ELF-1 (cell line): ENCODE data around the gene AGTR2.
"Not testable (repeated sequence)": the region's sequence is repeated elsewhere in the genome, so short reads cannot be mapped to it uniquely, and the experiment has no call there.

Source experiments
- DNase-seq: peaks from one replicate; pipeline ENCODE4 v3.0.0-alpha.2; 2016; ENCODE audit warnings: low read depth, low spot score

AGTR2 gene, protein sequence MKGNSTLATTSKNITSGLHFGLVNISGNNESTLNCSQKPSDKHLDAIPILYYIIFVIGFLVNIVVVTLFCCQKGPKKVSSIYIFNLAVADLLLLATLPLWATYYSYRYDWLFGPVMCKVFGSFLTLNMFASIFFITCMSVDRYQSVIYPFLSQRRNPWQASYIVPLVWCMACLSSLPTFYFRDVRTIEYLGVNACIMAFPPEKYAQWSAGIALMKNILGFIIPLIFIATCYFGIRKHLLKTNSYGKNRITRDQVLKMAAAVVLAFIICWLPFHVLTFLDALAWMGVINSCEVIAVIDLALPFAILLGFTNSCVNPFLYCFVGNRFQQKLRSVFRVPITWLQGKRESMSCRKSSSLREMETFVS

DNA sequence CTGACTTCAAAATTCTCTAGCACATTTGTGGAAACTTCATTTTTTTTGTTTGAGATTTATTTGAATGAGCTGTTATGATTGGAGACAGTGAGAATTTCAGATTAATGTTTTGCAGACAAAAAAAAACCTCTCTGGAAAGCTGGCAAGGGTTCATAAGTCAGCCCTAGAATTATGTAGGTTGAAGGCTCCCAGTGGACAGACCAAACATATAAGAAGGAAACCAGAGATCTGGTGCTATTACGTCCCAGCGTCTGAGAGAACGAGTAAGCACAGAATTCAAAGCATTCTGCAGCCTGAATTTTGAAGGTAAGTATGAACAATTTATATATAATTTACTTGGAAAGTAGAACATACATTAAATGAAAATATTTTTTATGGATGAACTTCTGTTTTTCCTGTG is at the start of gene AGTR2:
AGTR2 (plus strand) TSS at position 234 of the 400 bp plus-strand sequence. CDS start 1,537 bp downstream, outside the sequence.
- DNase-seq: no peak

DNA sequence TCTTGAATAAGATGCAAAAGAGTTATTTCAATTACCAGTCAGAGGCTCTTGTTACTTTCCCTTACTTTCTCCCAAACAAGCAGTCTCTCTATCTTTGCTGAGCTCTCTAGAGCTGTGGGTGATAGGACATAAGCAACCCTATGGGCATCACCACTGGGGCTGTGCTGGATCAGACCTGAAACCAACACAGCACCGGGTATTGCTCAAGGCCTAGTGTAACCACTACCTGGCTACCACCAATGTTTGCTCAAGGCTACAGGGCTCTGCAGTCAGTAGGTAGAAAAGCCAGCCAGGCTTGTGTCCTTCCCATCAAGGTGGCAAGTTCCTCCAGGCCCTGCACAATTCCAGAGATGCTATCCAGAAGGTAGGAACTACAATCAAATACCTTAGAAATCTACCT is 35.3 kb upstream of the AGTR2 start:
- no peak for DNase-seq

DNA sequence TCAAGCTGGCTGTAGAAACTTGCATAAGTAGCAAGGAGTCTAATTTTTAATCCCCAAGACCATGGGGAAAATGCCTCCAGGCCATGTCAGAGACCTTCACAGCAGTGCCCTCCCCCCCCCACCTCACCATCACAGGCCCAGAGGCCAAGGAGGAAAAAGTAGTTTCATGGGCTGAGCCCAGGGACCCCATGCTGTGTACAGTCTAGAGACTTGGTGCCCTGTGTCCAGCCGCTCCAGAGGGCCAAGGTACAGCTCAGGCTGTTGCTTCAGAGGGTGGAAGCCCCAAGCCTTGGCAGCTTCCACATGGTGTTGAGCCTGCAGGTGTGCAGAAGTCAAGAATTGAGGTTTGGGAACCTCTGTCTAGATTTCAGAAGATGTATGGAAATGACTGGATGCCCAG is 29.3 kb upstream of the AGTR2 start:
- not testable (repeated sequence) for DNase-seq

DNA sequence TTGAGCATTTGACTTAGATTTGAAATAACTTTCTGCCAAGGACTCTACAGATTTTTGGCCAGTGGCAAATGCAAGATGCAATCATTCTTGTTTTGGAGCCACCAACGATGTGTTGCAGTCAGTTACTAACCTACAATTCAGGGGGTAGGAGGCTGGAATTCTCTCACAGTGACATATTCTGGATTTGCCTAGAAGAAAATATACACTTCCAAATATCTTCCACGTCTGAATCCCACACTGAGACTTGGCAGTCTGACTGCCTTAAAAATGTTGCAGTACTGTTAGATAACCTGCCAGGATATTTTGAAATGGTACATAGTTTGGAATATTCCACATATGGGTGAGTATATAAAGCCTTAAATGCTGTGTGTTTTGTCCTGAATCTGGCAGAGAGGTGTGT is 27.6 kb upstream of the AGTR2 start:
- no peak for DNase-seq

DNA sequence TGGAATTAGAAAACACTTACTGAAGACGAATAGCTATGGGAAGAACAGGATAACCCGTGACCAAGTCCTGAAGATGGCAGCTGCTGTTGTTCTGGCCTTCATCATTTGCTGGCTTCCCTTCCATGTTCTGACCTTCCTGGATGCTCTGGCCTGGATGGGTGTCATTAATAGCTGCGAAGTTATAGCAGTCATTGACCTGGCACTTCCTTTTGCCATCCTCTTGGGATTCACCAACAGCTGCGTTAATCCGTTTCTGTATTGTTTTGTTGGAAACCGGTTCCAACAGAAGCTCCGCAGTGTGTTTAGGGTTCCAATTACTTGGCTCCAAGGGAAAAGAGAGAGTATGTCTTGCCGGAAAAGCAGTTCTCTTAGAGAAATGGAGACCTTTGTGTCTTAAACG is 2.4 kb downstream of the AGTR2 start:
- DNase-seq: no peak

DNA sequence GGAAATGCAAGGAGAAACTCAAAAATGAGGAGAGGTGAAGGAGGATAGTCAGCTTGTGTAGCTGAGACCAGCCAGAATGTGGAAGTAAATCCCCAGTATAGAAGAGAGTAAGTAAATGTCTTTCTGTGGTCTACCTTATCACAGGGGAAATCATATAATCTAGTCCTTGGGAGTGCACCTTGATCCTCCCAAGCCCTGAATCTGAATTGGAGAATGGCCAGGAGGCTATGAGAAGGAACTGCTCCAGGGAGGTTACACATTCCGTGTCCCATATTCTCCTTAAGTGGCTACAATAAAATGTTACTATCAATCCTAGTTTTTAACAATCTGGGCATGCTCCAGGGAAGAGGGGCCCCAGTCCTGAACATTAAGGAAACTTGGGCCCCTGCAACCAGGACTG is 10.8 kb downstream of the AGTR2 start:
- DNase-seq: no peak

DNA sequence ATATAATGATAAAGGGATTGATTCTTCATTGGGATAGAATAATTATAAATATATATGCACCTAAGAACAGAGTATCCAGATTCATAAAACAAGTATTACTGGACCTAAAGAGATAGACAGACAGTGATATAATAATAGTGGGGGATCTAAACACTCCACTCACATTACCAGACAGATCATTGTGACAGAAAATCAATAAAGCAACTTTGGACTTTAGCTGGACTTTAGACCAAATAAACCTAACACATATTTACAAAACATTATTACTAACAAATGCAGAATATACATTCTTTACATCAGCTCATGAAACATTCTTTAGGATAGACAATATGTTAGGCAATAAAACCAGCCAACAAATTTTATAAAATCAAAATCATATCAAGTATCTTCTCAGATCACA is 14.6 kb downstream of the AGTR2 start:
- no peak for DNase-seq

DNA sequence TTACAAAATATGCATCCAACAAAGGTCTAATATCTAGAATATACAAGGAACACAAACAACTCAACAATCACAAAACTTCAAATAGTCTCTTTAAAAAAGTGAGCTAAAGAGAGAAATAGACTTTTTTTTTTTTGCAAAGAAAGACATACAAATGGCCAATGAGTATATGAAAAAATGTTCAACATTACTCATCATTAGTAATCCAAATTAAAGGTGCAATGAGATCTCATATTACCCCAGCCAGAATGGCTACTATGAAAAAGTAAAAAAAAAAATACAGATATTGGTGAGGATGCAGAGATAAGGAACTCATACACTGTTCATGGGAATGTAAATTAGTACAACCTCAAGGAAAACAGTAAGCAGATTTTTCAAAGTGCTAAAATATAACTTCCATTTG is 24.1 kb downstream of the AGTR2 start:
- no peak for DNase-seq

DNA sequence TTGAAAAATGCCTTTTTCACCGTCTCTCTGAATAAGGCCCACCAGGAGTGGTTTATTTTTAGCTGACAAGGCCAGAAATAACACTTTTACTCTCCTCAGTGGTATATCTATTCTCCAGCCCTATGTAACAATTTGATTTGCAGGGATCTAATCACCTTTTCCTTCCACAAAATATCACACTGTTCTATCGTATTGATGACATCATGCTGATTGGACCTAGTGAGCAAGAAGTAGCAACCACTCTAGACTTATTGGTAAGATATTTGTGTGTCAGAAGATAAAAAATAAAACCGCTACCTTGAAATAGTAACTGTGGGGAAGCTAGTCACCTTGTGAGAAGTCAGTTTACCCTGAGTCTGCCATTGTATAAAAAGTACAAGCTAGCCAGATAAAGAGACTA is 27.7 kb downstream of the AGTR2 start:
- DNase-seq: no peak

DNA sequence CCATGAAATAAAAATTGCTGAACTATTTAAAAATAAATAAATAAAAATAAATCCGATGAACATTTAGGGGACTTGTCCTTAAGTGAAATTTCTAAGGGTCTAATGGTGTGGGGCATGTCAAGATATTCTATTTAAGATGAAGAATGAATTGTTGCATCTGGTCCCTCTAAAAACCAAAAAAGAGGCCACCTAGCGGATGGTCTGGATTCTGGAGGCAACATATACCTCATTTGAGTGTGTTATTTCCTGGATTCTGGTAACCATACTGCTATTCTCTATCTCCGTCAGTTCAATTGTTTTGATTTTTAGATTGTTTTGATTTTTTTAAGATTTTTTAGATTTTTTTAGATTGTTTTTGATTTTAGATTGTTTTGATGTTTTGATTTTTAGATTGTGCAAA is 28.3 kb downstream of the AGTR2 start:
- no peak for DNase-seq

DNA sequence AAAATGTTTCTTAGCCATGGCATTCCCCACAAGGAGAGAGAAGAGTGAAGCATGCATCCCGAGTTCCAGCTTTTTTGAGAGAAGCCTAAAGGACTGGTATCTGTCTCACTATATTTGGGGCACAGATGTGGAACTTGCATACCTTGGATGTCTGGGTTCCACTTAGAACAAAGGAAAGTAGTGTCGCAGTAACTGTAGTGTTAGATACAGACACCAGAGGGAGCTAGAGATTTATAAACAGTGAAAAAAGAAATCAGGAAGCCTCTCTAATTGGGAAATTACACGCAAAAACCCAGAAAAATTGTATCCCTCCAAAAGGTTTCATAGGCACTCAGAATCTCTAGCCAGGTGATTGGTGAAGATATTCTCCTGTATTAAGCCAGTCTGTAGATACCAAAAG is 34.4 kb downstream of the AGTR2 start:
- peak; percentile 14 for DNase-seq

DNA sequence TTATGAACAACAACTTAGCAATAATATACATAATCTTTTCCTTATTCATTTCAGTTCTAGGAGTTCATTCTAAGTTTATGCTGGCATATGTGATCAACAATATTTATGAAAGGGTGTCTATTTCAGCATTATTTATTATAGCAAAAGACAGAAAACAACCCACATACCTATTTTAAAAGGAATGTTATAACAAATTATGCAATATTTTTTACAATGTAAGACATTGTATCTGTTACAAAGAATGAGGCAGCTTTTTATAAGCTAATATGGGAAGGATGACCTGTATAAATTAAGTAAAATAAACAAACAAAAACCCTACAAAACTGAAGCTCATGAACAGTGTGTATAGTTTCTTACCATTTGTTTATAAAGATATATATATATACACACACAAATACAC is 42.7 kb downstream of the AGTR2 start:
- no peak for DNase-seq

DNA sequence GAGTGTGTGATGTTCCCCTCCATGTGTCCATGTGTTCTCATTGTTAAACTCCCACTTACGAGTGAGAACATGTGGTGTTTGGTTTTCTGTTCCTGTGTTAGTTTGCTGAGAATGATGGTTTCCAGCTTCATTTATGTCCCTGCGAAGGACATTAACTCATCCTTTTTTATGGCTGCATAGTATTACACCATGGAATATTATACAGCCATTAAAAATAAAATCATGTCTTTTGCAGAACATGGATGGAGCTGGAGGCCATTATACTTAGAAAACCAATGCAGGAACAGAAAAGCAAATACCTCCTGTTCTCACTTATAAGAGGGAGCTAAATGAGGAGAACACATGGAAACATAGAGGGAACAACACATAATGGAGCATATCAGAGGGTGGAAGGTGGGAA is 46.5 kb downstream of the AGTR2 start:
- DNase-seq: not testable (repeated sequence)
